ENCODE data around the gene SLC6A13. TPM values are rescaled to one million over a fixed set of nuclear protein-coding genes. Genes with fewer than 3 reads are reported as not detected.

The SLC6A13 gene
- total RNA-seq, 1 donor from 2014 or later, result 0.79 TPM

DNA sequence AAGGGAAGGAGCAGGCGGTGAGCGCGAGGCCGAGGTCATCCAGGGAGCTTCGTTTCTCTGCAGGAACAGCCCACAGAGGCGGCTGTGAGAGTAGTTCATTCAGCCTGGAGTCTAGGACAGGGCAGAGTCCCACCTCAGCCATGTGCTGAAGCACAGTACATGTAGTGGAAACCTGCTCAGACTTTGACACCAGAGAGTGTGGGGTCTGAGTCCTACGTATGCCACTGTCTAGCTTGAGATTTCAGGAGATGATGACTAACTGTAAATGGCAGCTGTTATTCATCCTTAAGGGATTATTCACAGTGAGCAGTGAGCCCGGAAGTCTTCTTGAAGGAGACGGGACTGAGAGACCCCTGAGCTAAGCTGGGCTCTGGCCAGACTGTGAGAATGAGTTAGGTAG lies 938 bp upstream of the SLC6A13 start:
- peaks cover 7% of the 10 kb centered on the region for H3K27me3 ChIP-seq (ENCODE audit: control insufficient read depth, insufficient read depth, low read length)
- FAIRE-seq (no peak), DNase-seq (ENCODE audit: low read depth) (peak; percentile 39)
- H3K4me3 ChIP-seq (ENCODE audit: low read depth, low read length), result no peak overlapping the region
- TF ChIP-seq CTCF (IDR thresholded peaks at IDR 0.05; ENCODE audit: insufficient read depth, low read length, severe bottlenecking), result no peak
- H3K36me3 ChIP-seq (ENCODE audit: control insufficient read depth, insufficient read depth, low read length), result no peaks in the 10 kb centered on the region

GRCh38 chr12:262113-262512 lies 523 bp downstream of the SLC6A13 start:
- FAIRE-seq (no peak), DNase-seq (ENCODE audit: low read depth) (no peak)
- TF ChIP-seq CTCF (IDR thresholded peaks at IDR 0.05; ENCODE audit: insufficient read depth, low read length, severe bottlenecking), result no peak
- Histone ChIP-seq H3K27me3 (ENCODE audit: control insufficient read depth, insufficient read depth, low read length) (peaks cover 11% of the 10 kb centered on the region), H3K4me3 (ENCODE audit: low read depth, low read length) (no peak overlapping the region), H3K36me3 (ENCODE audit: control insufficient read depth, insufficient read depth, low read length) (no peaks in the 10 kb centered on the region)

GRCh38 chr12:257521-258321 lies 4.9 kb downstream of the SLC6A13 start:
- peaks cover 11% of the 10 kb centered on the region for H3K27me3 ChIP-seq (ENCODE audit: control insufficient read depth, insufficient read depth, low read length)
- no peak overlapping the region for H3K4me3 ChIP-seq (ENCODE audit: low read depth, low read length)
- TF ChIP-seq CTCF (IDR thresholded peaks at IDR 0.05; ENCODE audit: insufficient read depth, low read length, severe bottlenecking), result no peak
- no peaks in the 10 kb centered on the region for H3K36me3 ChIP-seq (ENCODE audit: control insufficient read depth, insufficient read depth, low read length)
- peak; percentile 60 for FAIRE-seq
- no peak for DNase-seq (ENCODE audit: low read depth)

- DNase-seq (ENCODE audit: low read depth) (no peak), FAIRE-seq (no peak)
- H3K36me3 ChIP-seq (ENCODE audit: control insufficient read depth, insufficient read depth, low read length), result no peaks in the 10 kb centered on the region
- peaks cover 11% of the 10 kb centered on the region for H3K27me3 ChIP-seq (ENCODE audit: control insufficient read depth, insufficient read depth, low read length)
- no peak overlapping the region for H3K4me3 ChIP-seq (ENCODE audit: low read depth, low read length)
- no peak for TF ChIP-seq CTCF (IDR thresholded peaks at IDR 0.05; ENCODE audit: insufficient read depth, low read length, severe bottlenecking)
Measured at GRCh38 chr12:256958-257357, 5.7 kb downstream of the SLC6A13 start.

DNA sequence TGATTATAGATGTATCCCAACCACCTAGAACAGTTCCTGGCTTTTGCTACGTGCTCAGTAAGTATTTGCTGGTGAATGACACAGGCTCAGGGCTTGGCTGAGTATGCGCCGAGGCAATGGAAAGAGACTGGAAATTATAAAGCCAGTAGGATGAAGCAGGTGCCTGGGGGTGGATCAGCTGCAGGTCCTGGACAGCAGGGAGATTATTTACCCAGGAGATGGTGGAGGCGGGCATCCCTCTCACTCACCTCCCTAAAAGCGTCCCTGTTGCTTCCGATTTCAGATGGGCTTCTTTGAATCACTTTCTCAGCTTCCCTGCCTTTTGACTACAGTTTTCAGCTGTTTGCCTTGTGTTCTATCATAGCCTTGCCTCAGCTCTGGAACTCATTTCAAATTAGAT lies 6.4 kb downstream of the SLC6A13 start:
- FAIRE-seq (no peak), DNase-seq (ENCODE audit: low read depth) (no peak)
- TF ChIP-seq CTCF (IDR thresholded peaks at IDR 0.05; ENCODE audit: insufficient read depth, low read length, severe bottlenecking), result no peak
- H3K36me3 ChIP-seq (ENCODE audit: control insufficient read depth, insufficient read depth, low read length), result no peaks in the 10 kb centered on the region
- peaks cover 9% of the 10 kb centered on the region for H3K27me3 ChIP-seq (ENCODE audit: control insufficient read depth, insufficient read depth, low read length)
- no peak overlapping the region for H3K4me3 ChIP-seq (ENCODE audit: low read depth, low read length)

DNA sequence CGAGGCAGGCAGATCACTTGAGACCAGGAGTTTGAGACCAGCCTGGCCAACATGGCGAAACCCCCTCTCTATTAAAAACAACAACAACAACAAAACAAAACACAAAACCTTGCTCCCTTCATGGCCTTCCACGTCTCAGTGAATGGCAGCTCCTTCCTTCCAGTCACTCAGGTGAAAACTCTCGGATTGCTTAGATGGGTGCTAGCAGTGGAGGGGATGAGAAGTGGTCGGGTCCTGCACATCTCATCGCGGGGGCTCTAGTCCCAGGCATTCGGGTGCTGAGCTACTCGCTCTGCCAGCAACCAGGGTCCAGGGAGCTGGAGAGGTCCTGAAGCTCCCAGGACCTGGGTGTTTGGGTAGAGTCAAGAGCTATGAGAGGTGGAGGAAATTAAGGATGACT lies 7.7 kb downstream of the SLC6A13 start:
- TF ChIP-seq CTCF (IDR thresholded peaks at IDR 0.05; ENCODE audit: insufficient read depth, low read length, severe bottlenecking), result no peak

More for the DNA sequence above, 7.7 kb downstream of the SLC6A13 start:
- DNase-seq (ENCODE audit: low read depth) (no peak), FAIRE-seq (no peak)
- Histone ChIP-seq H3K4me3 (ENCODE audit: low read depth, low read length) (no peak overlapping the region), H3K36me3 (ENCODE audit: control insufficient read depth, insufficient read depth, low read length) (no peaks in the 10 kb centered on the region), H3K27me3 (ENCODE audit: control insufficient read depth, insufficient read depth, low read length) (peaks cover 6% of the 10 kb centered on the region)

Data from bronchial epithelial cell (primary cell).